ENCODE results near the gene CMTM1. TPM values are rescaled to one million over a fixed set of nuclear protein-coding genes. Genes with fewer than 3 reads are reported as not detected.

Gene CMTM1
- total and polyA plus RNA-seq, 4 donors = 0.41 to 7.5 (median 2.9) TPM

DNA sequence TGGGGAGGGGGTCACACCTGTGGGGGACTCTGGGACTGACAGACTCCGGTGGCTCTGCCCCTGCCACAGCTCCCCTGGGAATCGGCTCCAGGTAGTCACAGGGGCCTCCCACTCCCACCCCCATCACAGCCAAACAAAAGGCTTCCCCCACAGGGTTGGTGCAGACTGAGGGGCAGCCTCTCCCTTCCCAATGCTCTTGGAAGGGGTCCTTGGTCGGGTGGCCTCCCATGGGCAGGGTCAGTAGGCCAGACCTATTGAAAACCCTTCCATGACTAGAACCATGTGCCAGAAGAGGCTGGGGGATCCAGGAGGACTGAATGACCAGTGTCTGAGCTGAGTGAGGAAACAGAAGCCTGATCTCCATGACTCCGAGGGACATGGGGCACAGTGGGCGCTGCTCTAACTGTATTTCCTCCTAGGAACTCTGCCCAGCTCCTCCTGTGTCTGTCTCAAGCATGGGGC is 45.0 kb upstream of the CMTM1 start:
- WGBS, 2 donors = 68 to 83% methylated on average over 5 of the region's 5 CpGs
- Histone ChIP-seq H3K27me3 (ENCODE audit: control insufficient read depth in 3 of 3, insufficient read depth in 3 of 3, low read length in 2 of 3) (no peaks in the 10 kb centered on the region), H3K27ac (ENCODE audit: low read depth in 1 of 2, low read length in 1 of 2) (peak overlapping the region in 1 of 2 donors; percentile 72), H3K36me3 (ENCODE audit: control insufficient read depth in 4 of 4, insufficient read depth in 4 of 4, low read length in 4 of 4) (peaks cover 0 to 14% (median 9%) of the 10 kb centered on the region in 4 donors), H3K9ac (ENCODE audit: insufficient read depth in 1 of 2, low read length in 2 of 2) (no peak overlapping the region), H3K9me3 (ENCODE audit: control insufficient read depth in 4 of 4, insufficient read depth in 3 of 4, low read length in 3 of 4) (no peaks in the 10 kb centered on the region), H3K4me1 (ENCODE audit: control insufficient read depth in 5 of 5, insufficient read depth in 5 of 5, low read length in 5 of 5) (peaks cover 9 to 37% (median 13%) of the 10 kb centered on the region in 5 donors), H3K4me3 (no peak overlapping the region)
- TF ChIP-seq, protein P1, sequence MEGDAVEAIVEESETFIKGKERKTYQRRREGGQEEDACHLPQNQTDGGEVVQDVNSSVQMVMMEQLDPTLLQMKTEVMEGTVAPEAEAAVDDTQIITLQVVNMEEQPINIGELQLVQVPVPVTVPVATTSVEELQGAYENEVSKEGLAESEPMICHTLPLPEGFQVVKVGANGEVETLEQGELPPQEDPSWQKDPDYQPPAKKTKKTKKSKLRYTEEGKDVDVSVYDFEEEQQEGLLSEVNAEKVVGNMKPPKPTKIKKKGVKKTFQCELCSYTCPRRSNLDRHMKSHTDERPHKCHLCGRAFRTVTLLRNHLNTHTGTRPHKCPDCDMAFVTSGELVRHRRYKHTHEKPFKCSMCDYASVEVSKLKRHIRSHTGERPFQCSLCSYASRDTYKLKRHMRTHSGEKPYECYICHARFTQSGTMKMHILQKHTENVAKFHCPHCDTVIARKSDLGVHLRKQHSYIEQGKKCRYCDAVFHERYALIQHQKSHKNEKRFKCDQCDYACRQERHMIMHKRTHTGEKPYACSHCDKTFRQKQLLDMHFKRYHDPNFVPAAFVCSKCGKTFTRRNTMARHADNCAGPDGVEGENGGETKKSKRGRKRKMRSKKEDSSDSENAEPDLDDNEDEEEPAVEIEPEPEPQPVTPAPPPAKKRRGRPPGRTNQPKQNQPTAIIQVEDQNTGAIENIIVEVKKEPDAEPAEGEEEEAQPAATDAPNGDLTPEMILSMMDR (IDR thresholded peaks at IDR 0.05; ENCODE audit: control extremely low read depth, extremely low read depth) = no peak
- DNase-seq (no peak), ATAC-seq (ENCODE audit: insufficient read depth, low FRiP score) (no peak)

DNA sequence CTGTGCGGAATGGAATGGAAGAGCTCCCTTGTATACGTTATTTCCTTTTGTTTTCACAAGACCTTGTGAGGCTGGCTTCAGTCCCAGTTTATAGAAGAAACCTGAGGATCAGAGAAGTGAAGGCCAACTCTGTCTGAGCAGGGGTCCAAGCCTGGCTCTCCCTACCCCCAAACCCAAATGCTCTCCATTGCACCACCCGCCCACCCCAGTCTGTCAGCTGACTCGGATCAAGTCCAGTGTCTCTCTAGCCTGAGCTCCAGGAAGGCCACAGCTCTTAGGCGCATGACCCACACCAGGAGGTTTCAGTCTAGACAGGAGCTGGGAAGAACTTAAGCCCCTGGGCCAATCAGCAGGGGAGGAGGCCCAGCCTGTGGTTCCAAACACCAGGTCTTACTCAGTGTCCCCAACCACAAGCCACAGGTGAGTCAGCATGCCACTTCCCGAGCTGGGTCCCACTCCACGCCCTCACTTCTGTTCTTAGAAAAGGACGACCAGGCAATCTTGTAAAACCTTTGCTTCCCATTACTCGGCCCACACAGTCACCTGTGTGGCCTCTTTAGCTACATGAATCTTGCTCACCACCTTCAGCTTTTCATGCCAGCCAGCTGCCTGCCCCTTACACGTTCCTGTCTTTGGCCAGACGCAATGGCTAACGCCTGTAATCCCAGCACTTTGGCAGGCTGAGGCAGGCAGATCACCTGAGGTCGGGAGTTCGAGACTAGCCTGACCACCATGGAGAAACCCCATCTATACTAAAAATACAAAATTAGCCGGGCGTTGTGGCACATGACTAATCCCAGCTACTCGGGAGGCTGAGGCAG is 44.1 kb upstream of the CMTM1 start:
- Histone ChIP-seq H3K9ac (ENCODE audit: insufficient read depth in 1 of 2, low read length in 2 of 2) (no peak overlapping the region), H3K9me3 (ENCODE audit: control insufficient read depth in 4 of 4, insufficient read depth in 3 of 4, low read length in 3 of 4) (no peaks in the 10 kb centered on the region), H3K27me3 (ENCODE audit: control insufficient read depth in 3 of 3, insufficient read depth in 3 of 3, low read length in 2 of 3) (no peaks in the 10 kb centered on the region), H3K36me3 (ENCODE audit: control insufficient read depth in 4 of 4, insufficient read depth in 4 of 4, low read length in 4 of 4) (peaks cover 0 to 16% (median 6%) of the 10 kb centered on the region in 4 donors), H3K4me1 (ENCODE audit: control insufficient read depth in 5 of 5, insufficient read depth in 5 of 5, low read length in 5 of 5) (peaks cover 4 to 34% (median 8%) of the 10 kb centered on the region in 5 donors), H3K4me3 (no peak overlapping the region), H3K27ac (ENCODE audit: low read depth in 1 of 2, low read length in 1 of 2) (peak overlapping the region in 1 of 2 donors; percentile 72)
- DNase-seq = peak in 2 of 3 donors; percentile 25 to 50
- ATAC-seq (ENCODE audit: insufficient read depth, low FRiP score) = peak; percentile 49
- WGBS, 2 donors = 39 to 59% methylated on average over 17 of the region's 17 CpGs
- TF ChIP-seq, protein P1 (IDR thresholded peaks at IDR 0.05; ENCODE audit: control extremely low read depth, extremely low read depth) = no peak

DNA sequence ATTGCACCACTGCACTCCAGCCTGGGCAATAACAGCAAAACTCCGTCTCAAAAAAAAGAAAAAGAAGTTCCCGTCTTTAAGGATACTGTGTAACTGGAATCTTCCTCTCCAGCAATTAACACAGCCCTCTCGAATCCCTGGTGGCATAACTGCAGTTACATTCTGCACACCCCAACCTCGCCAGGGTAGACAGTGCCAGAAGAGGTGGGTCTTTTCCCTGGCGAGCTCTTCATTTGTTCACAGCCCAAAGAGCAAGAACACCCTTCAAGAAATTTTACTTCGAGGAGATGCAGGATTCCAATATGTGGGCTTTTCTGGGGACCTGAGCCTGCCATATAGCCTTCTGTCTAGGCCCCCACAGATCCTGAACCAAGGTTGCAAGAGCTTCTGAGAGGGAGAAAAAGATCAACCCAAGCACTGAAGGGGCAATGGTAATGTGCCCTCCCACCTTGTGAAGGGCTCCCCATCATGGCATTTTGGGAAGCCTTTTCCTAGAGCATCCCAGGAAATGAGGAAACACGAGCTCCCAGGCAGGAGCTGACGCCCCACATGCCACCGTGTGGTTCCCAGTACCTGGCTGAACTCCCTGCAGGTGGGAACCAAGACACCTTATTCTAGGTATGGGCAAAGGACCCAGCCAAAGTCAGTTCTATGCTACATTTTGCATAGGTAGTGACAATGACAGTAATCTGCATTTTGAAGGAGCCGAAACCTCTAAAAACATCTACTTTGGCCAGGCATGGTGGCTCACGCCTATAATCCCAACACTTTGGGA is 43.2 kb upstream of the CMTM1 start:
- H3K27ac ChIP-seq (ENCODE audit: low read depth in 1 of 2, low read length in 1 of 2) = peak overlapping the region in 1 of 2 donors; percentile 58
- peaks cover 0 to 21% (median 5%) of the 10 kb centered on the region in 4 donors for H3K36me3 ChIP-seq (ENCODE audit: control insufficient read depth in 4 of 4, insufficient read depth in 4 of 4, low read length in 4 of 4)
- H3K4me1 ChIP-seq (ENCODE audit: control insufficient read depth in 5 of 5, insufficient read depth in 5 of 5, low read length in 5 of 5) = peaks cover 0 to 28% (median under 1%) of the 10 kb centered on the region in 5 donors

More for the DNA sequence above, 43.2 kb upstream of the CMTM1 start:
- no peaks in the 10 kb centered on the region for H3K9me3 ChIP-seq (ENCODE audit: control insufficient read depth in 4 of 4, insufficient read depth in 3 of 4, low read length in 3 of 4)
- DNase-seq = no peak
- WGBS, 2 donors = 62 to 79% methylated on average over 11 of the region's 11 CpGs
- H3K9ac ChIP-seq (ENCODE audit: insufficient read depth in 1 of 2, low read length in 2 of 2) = no peak overlapping the region
- H3K4me3 ChIP-seq = no peak overlapping the region
- ATAC-seq (ENCODE audit: insufficient read depth, low FRiP score) = no peak
- TF ChIP-seq, protein P1 (IDR thresholded peaks at IDR 0.05; ENCODE audit: control extremely low read depth, extremely low read depth) = no peak
- no peaks in the 10 kb centered on the region for H3K27me3 ChIP-seq (ENCODE audit: control insufficient read depth in 3 of 3, insufficient read depth in 3 of 3, low read length in 2 of 3)

Data from lung (tissue), 12 donors.